Activated CD4-positive, alpha-beta T cell treated with anti-CD3 and anti-CD28 coated beads, Interleukin-2, amount 10 ng/mL, durations not matched to agents 24 days and 14 days (primary cell): ENCODE data around the gene FCSK. TPM values are rescaled to one million over a fixed set of nuclear protein-coding genes. Genes with fewer than 3 reads are reported as not detected.

Source experiments
- DNase-seq: peaks from one replicate; pipeline ENCODE4 v3.0.0; 2022
- H3K27ac Mint-ChIP-seq: one replicate; pipeline ENCODE4 v1.8.0; 2022; ENCODE audit warnings: mild to moderate bottlenecking, mixed read lengths
- H3K27me3 Mint-ChIP-seq: one replicate; pipeline ENCODE4 v1.8.0; 2022; ENCODE audit warnings: mixed read lengths
- H3K36me3 Mint-ChIP-seq: one replicate; pipeline ENCODE4 v1.8.0; 2022; ENCODE audit warnings: low read depth, mild to moderate bottlenecking, mixed read lengths
- H3K4me1 Mint-ChIP-seq: one replicate; pipeline ENCODE4 v1.8.0; 2021; ENCODE audit warnings: mixed read lengths
- H3K4me3 Mint-ChIP-seq: one replicate; pipeline ENCODE4 v1.8.0; 2022; ENCODE audit warnings: mild to moderate bottlenecking, moderate library complexity, mixed read lengths
- H3K9me3 Mint-ChIP-seq: one replicate; pipeline ENCODE4 v1.8.0; 2021; ENCODE audit warnings: mixed read lengths
- intact Hi-C: fragments of 100-400 bp; cut with micrococcal nuclease; formaldehyde crosslinking; loops from one replicate; pipeline ENCODE4 v1.15.1; 2023
- total RNA-seq: library from RNA; stranded (reverse); gene quantifications from 2 replicates; pipeline ENCODE4 v1.2.3, GENCODE V29; 2022

FCSK gene
- total RNA-seq, 1 donor from 2014 or later = 24.4 TPM

DNA sequence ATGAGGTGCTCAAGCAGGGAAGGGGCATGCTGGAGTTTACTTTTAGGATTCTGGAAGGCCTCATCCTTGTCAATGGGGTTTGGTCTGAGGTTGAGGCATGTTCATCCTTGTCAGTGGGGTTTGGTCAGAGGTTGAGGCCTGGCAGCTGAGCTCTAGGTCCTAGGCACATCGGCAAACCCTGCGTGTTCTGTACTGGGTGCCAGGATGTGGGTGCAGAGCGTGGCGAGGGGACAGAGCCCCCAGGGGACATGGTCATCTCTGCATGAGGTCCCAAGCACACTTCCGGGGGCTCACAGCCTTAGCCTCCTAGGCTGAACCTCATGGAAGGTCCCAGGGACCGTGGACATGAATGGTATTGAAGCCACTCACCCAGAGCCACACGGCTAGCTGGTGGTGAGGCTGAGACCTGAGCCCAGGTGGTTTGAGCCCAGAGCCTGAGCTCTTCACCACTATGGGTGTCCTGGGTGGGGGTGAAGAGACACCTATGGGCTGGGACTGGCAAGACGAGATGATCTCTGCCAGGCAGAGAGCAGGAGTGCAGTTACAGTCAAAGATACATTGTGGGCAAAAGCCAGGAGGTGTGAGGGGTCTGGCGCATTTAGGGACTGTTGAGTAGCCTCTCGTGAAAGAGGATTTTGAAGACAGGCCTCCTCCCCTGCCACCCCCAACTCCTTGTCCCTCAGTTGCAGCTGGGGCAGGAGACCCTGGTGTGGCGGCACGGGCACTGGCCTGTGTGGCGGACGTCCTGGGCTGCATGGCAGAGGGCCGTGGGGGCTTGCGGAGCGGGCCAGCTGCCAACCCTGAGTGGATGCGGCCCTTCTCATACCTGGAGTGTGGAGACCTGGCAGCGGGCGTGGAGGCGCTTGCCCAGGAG lies 19.3 kb downstream of the FCSK start:
- Mint-ChIP-seq H3K27me3 (no peaks in the 10 kb centered on the region), H3K4me1 (peaks cover 16% of the 10 kb centered on the region), H3K9me3 (no peaks in the 10 kb centered on the region), H3K36me3 (peaks cover 11% of the 10 kb centered on the region), H3K27ac (peak overlapping the region; percentile 63), H3K4me3 (no peak overlapping the region)
- intact Hi-C loops = no loop called here
- no peak for DNase-seq

DNA sequence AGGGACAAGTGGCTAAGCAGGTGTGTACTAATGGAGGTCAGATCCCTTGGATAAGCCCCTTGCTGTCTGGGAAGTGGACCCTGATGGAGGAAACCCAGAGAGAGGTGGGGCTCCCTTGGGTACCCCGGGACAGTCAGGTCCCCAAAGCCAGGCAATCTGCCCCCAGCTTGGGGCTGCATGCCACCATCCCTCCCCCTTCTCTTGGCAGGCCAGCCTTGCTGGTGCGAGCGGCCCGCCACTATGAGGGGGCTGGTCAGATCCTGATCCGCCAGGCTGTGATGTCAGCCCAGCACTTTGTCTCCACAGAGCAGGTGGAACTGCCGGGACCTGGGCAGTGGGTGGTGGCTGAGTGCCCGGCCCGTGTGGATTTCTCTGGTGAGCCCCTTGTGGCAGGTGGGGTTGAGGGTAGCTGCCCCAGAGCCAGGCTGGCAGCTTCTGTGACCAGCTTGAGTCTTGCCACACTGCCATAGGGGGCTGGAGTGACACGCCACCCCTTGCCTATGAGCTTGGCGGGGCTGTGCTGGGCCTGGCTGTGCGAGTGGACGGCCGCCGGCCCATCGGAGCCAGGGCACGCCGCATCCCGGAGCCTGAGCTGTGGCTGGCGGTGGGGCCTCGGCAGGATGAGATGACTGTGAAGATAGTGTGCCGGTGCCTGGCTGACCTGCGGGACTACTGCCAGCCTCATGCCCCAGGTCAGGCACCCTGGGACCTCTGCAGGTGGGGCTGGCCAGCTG lies 20.1 kb downstream of the FCSK start:
- H3K4me3 Mint-ChIP-seq = no peak overlapping the region
- no peaks in the 10 kb centered on the region for H3K9me3 Mint-ChIP-seq

GRCh38 chr16:70475054-70475871 lies 20.9 kb downstream of the FCSK start:
- Mint-ChIP-seq H3K27ac (peak overlapping the region; percentile 92), H3K36me3 (peaks cover 10% of the 10 kb centered on the region), H3K9me3 (no peaks in the 10 kb centered on the region), H3K4me1 (peaks cover 16% of the 10 kb centered on the region), H3K27me3 (no peaks in the 10 kb centered on the region), H3K4me3 (no peak overlapping the region)
- intact Hi-C loops = loop anchor here (5.0 kb wide), 1 partner anchor 73 kb away; no protein-coding TSS in a partner anchor
- DNase-seq = no peak

More for the DNA sequence above, 20.1 kb downstream of the FCSK start:
- intact Hi-C loops = loop anchor here (5.0 kb wide), 1 partner anchor 72 kb away; no protein-coding TSS in a partner anchor
- Mint-ChIP-seq H3K27me3 (no peaks in the 10 kb centered on the region), H3K27ac (no peak overlapping the region), H3K36me3 (peaks cover 10% of the 10 kb centered on the region), H3K4me1 (peaks cover 16% of the 10 kb centered on the region)
- no peak for DNase-seq

- peak; percentile 79 for DNase-seq
- Mint-ChIP-seq H3K9me3 (no peaks in the 10 kb centered on the region), H3K4me1 (peaks cover 16% of the 10 kb centered on the region), H3K36me3 (peaks cover 15% of the 10 kb centered on the region), H3K27ac (peak overlapping the region; percentile 92), H3K27me3 (no peaks in the 10 kb centered on the region), H3K4me3 (peak overlapping the region; percentile 27)
- intact Hi-C loops = loop anchor here (1.0 to 5.0 kb wide), 6 partner anchors 20 to 95 kb away; partner anchors contain the start of genes COG4, FCSK and SF3B3
Measured at GRCh38 chr16:70476272-70477020, 22.1 kb downstream of the FCSK start.

GRCh38 chr16:70478169-70478568 lies 23.8 kb downstream of the FCSK start:
- Mint-ChIP-seq H3K4me3 (no peak overlapping the region), H3K27ac (peak overlapping the region; percentile 76), H3K9me3 (no peaks in the 10 kb centered on the region), H3K4me1 (peaks cover 16% of the 10 kb centered on the region), H3K27me3 (no peaks in the 10 kb centered on the region), H3K36me3 (peaks cover 19% of the 10 kb centered on the region)
- intact Hi-C loops = loop anchor here (5.0 kb wide), 1 partner anchor 76 kb away; no protein-coding TSS in a partner anchor
- DNase-seq = peak; percentile 55

GRCh38 chr16:70478912-70479341 lies 24.5 kb downstream of the FCSK start:
- H3K27ac Mint-ChIP-seq = peak overlapping the region; percentile 34
- H3K27me3 Mint-ChIP-seq = no peaks in the 10 kb centered on the region
- peaks cover 16% of the 10 kb centered on the region for H3K4me1 Mint-ChIP-seq
- intact Hi-C loops = loop anchor here (5.0 kb wide), 1 partner anchor 77 kb away; no protein-coding TSS in a partner anchor
- H3K36me3 Mint-ChIP-seq = peaks cover 20% of the 10 kb centered on the region
- H3K9me3 Mint-ChIP-seq = no peaks in the 10 kb centered on the region
- H3K4me3 Mint-ChIP-seq = no peak overlapping the region
- DNase-seq = peak; percentile 52

- peaks cover 15% of the 10 kb centered on the region for H3K4me1 Mint-ChIP-seq
- H3K27me3 Mint-ChIP-seq = no peaks in the 10 kb centered on the region
- intact Hi-C loops = no loop called here
- no peak overlapping the region for H3K27ac Mint-ChIP-seq
- H3K36me3 Mint-ChIP-seq = peaks cover 24% of the 10 kb centered on the region
- no peak for DNase-seq
- H3K4me3 Mint-ChIP-seq = no peak overlapping the region
- no peaks in the 10 kb centered on the region for H3K9me3 Mint-ChIP-seq
Measured at GRCh38 chr16:70480127-70481105, 26.0 kb downstream of the FCSK start.

DNA sequence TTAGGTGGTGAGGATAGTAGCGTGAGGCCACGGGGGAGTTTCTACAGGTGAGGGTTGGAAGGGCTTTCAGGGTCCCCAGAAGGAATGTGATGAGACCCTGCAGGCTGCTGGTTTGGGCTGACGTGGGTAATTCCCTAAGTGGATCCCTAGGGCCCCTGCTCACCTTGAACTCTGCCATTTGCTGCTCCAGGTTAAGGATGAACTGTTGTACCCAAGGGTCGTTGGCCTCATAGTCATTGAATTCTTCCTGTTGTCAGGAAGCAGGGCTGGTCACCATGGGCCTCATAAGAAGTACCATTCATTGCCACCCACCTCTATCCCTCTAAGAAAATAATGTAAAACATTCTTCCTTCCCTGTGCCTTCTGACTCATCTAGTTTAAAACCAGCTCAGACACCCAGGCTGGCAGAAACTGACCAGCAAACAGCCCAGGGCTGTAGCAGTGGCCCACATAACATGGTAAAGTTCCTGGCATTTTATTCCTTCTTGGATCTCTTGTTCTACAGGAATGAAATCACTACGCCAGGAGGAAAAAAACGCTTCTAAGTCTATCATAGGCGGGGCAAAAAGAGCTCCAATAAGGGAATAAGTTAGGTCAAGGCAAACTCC lies 27.6 kb downstream of the FCSK start:
- no peaks in the 10 kb centered on the region for H3K9me3 Mint-ChIP-seq
- H3K27me3 Mint-ChIP-seq = no peaks in the 10 kb centered on the region
- peaks cover 27% of the 10 kb centered on the region for H3K36me3 Mint-ChIP-seq
- H3K4me3 Mint-ChIP-seq = no peak overlapping the region
- H3K27ac Mint-ChIP-seq = no peak overlapping the region
- DNase-seq = no peak
- H3K4me1 Mint-ChIP-seq = peaks cover 8% of the 10 kb centered on the region
- intact Hi-C loops = no loop called here

DNA sequence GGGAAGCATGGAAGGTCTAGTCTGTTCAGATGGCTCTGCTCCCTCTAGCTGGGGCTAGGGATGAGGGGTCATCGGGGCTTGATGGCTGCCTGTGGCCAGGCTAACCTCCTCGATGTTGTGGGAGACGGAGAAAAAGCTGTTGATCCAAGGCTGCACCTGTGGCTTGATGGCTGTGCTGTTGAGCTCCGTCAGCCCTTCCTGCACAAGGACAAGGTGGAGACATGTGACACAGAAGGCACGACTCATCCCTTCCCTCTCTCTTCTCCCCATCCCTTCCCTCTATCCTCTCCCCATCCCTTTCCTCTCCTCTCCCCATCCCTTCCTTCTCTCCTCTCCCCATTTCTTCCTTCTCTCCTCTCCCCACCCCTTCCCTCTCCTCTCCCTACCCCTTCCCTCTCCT lies 28.2 kb downstream of the FCSK start:
- Mint-ChIP-seq H3K27me3 (no peaks in the 10 kb centered on the region), H3K9me3 (no peaks in the 10 kb centered on the region), H3K4me3 (no peak overlapping the region), H3K27ac (no peak overlapping the region), H3K4me1 (peaks cover 5% of the 10 kb centered on the region), H3K36me3 (peaks cover 25% of the 10 kb centered on the region)
- no peak for DNase-seq
- intact Hi-C loops = no loop called here

GRCh38 chr16:70483426-70483825 lies 29.0 kb downstream of the FCSK start:
- H3K27ac Mint-ChIP-seq = peak overlapping the region; percentile 41
- H3K27me3 Mint-ChIP-seq = no peaks in the 10 kb centered on the region
- H3K4me3 Mint-ChIP-seq = no peak overlapping the region
- DNase-seq = no peak
- intact Hi-C loops = no loop called here
- H3K9me3 Mint-ChIP-seq = no peaks in the 10 kb centered on the region
- peaks cover 22% of the 10 kb centered on the region for H3K36me3 Mint-ChIP-seq
- H3K4me1 Mint-ChIP-seq = no peaks in the 10 kb centered on the region

GRCh38 chr16:70484867-70485266 lies 30.5 kb downstream of the FCSK start:
- Mint-ChIP-seq H3K36me3 (peaks cover 24% of the 10 kb centered on the region), H3K9me3 (no peaks in the 10 kb centered on the region), H3K4me1 (no peaks in the 10 kb centered on the region), H3K27ac (no peak overlapping the region), H3K27me3 (no peaks in the 10 kb centered on the region), H3K4me3 (no peak overlapping the region)
- no peak for DNase-seq
- intact Hi-C loops = no loop called here

- intact Hi-C loops = loop anchor here (10.0 kb wide), 1 partner anchor 165 kb away; no protein-coding TSS in a partner anchor
- Mint-ChIP-seq H3K27me3 (no peaks in the 10 kb centered on the region), H3K4me1 (peaks cover 14% of the 10 kb centered on the region), H3K27ac (no peak overlapping the region), H3K9me3 (no peaks in the 10 kb centered on the region), H3K4me3 (no peak overlapping the region), H3K36me3 (peaks cover 40% of the 10 kb centered on the region)
- DNase-seq = no peak
Measured at GRCh38 chr16:70490261-70490660, 35.9 kb downstream of the FCSK start.
